SU-DHL-6 (cell line): Measurements from ENCODE around the gene BCAS1.

Experiments
- H2AFZ ChIP-seq: fragments of 200-600 bp; sonication (generic); 2 replicates; pipeline ENCODE4 v1.6.1; 2014; ENCODE audit warnings: low read depth, mild to moderate bottlenecking, moderate library complexity, mixed read lengths, antibody characterized with exemption, low read length; ENCODE audit not compliant: severe bottlenecking
- H3F3A ChIP-seq: fragments of 200-600 bp; shearing (Covaris generic); 2 replicates; pipeline ENCODE4 v1.6.0; 2016; ENCODE audit warnings: antibody characterized with exemption, mild to moderate bottlenecking; ENCODE audit not compliant: insufficient read depth
- H3K27ac ChIP-seq: fragments of 200-600 bp; sonication (generic); 2 replicates; pipeline ENCODE4 v1.5.1; 2016; ENCODE audit warnings: low read depth, mild to moderate bottlenecking, low read length, moderate library complexity, mixed read lengths
- H3K27me3 ChIP-seq: fragments of 200-600 bp; sonication (generic), shearing (Covaris generic); 2 replicates; pipeline ENCODE4 v1.6.0; 2014; ENCODE audit warnings: mild to moderate bottlenecking, low read length
- H3K36me3 ChIP-seq: fragments of 200-600 bp; sonication (generic); 2 replicates; pipeline ENCODE4 v1.6.1; 2014; ENCODE audit warnings: mild to moderate bottlenecking, low read length, mixed read lengths
- H3K4me2 ChIP-seq: fragments of 300-600, 200-600 bp; shearing (Covaris generic), sonication (generic); 2 replicates; pipeline ENCODE4 v1.6.0; 2014; ENCODE audit warnings: low read length, low read depth, mild to moderate bottlenecking; ENCODE audit not compliant: poor library complexity, severe bottlenecking
- H3K4me3 ChIP-seq: fragments of 200-600 bp; sonication (generic); 2 replicates; pipeline ENCODE4 v1.5.1; 2014; ENCODE audit warnings: antibody characterized with exemption, low read length, mild to moderate bottlenecking, mixed read lengths; ENCODE audit not compliant: insufficient read depth, poor library complexity, severe bottlenecking
- H3K79me2 ChIP-seq: fragments of 200-600 bp; sonication (generic); 2 replicates; pipeline ENCODE4 v1.6.1; 2014; ENCODE audit warnings: mild to moderate bottlenecking, low read length, moderate library complexity; ENCODE audit not compliant: insufficient read depth
- H3K9ac ChIP-seq: fragments of 200-600 bp; sonication (generic); 2 replicates; pipeline ENCODE4 v1.7.0; 2014; ENCODE audit warnings: mild to moderate bottlenecking, low read length
- H3K9me2 ChIP-seq: fragments of 200-600 bp; sonication (generic); replicated peaks from 2 replicates; pipeline ENCODE4 v1.6.1; 2014; ENCODE audit warnings: low read length; ENCODE audit not compliant: insufficient read depth
- H3K9me3 ChIP-seq: fragments of 200-600 bp; sonication (generic); 2 replicates; pipeline ENCODE4 v1.6.1; 2014; ENCODE audit warnings: low read length, mixed read lengths; ENCODE audit not compliant: insufficient read depth
- H4K20me1 ChIP-seq: fragments of 200-600 bp; sonication (generic); 2 replicates; pipeline ENCODE4 v1.6.1; 2014; ENCODE audit warnings: low read depth, mild to moderate bottlenecking, antibody characterized with exemption, low read length, moderate library complexity, mixed read lengths
- CTCF ChIP-seq: fragments of 200-600 bp; sonication (generic); IDR thresholded peaks from one replicate; pipeline ENCODE4 v1.5.1; 2017; ENCODE audit warnings: antibody characterized with exemption, mild to moderate bottlenecking, low read length, moderate library complexity; ENCODE audit not compliant: insufficient read depth, poor library complexity, severe bottlenecking
- EZH2phosphoT487 ChIP-seq: fragments of 200-600 bp; sonication (generic), shearing (Covaris generic); conservative IDR thresholded peaks from 2 replicates; pipeline ENCODE4 v1.6.1; 2018; ENCODE audit warnings: mild to moderate bottlenecking, antibody characterized with exemption, low read length, moderate library complexity, mixed read lengths

The BCAS1 gene

GRCh38 chr20:54047048-54047447, 23.3 kb downstream of the BCAS1 start:
- H3F3A ChIP-seq, result no peaks in the 10 kb centered on the region
- H3K9ac ChIP-seq, result no peak overlapping the region
- H3K9me2 ChIP-seq, result no peaks in the 10 kb centered on the region
- no peak overlapping the region for H3K4me2 ChIP-seq
- no peaks in the 10 kb centered on the region for H3K36me3 ChIP-seq
- no peak overlapping the region for H2AFZ ChIP-seq
- no peaks in the 10 kb centered on the region for H3K27me3 ChIP-seq
- H3K4me3 ChIP-seq, result no peak overlapping the region
- H3K27ac ChIP-seq, result no peak overlapping the region
- no peak for TF ChIP-seq CTCF
- TF ChIP-seq EZH2phosphoT487, result no peak
- H3K79me2 ChIP-seq, result no peaks in the 10 kb centered on the region
- no peaks in the 10 kb centered on the region; the same call in 1 of the 2 replicates for H3K9me3 ChIP-seq
- H4K20me1 ChIP-seq, result no peaks in the 10 kb centered on the region

- H4K20me1 ChIP-seq, result no peaks in the 10 kb centered on the region
- no peaks in the 10 kb centered on the region for H3K27me3 ChIP-seq
- H3K9me3 ChIP-seq, result no peaks in the 10 kb centered on the region; the same call in 1 of the 2 replicates
- H3F3A ChIP-seq, result no peaks in the 10 kb centered on the region
- no peak overlapping the region for H2AFZ ChIP-seq
- no peak overlapping the region for H3K27ac ChIP-seq
- no peak overlapping the region for H3K4me3 ChIP-seq
- no peaks in the 10 kb centered on the region for H3K79me2 ChIP-seq
- no peak overlapping the region for H3K4me2 ChIP-seq
- H3K36me3 ChIP-seq, result no peaks in the 10 kb centered on the region
- no peaks in the 10 kb centered on the region for H3K9me2 ChIP-seq
- no peak for TF ChIP-seq EZH2phosphoT487
- no peak for TF ChIP-seq CTCF
- no peak overlapping the region for H3K9ac ChIP-seq
Measured at GRCh38 chr20:54044156-54044555, 26.2 kb downstream of the BCAS1 start.

- H2AFZ ChIP-seq, result no peak overlapping the region
- H3K9me3 ChIP-seq, result no peaks in the 10 kb centered on the region; the same call in 1 of the 2 replicates
- no peaks in the 10 kb centered on the region for H3K79me2 ChIP-seq
- no peak overlapping the region for H3K9ac ChIP-seq
- H3K27me3 ChIP-seq, result no peaks in the 10 kb centered on the region
- H4K20me1 ChIP-seq, result no peaks in the 10 kb centered on the region
- H3K4me3 ChIP-seq, result no peak overlapping the region
- H3F3A ChIP-seq, result no peaks in the 10 kb centered on the region
- no peak overlapping the region for H3K27ac ChIP-seq
- TF ChIP-seq EZH2phosphoT487 (no peak), CTCF (no peak)
- no peaks in the 10 kb centered on the region for H3K9me2 ChIP-seq
- H3K4me2 ChIP-seq, result no peak overlapping the region
- H3K36me3 ChIP-seq, result no peaks in the 10 kb centered on the region
Measured at GRCh38 chr20:54043076-54043967, 27.1 kb downstream of the BCAS1 start.
